Hepatocyte (in vitro differentiated cells): ENCODE measurements around the gene CFAP298. TPM values are rescaled to one million over a fixed set of nuclear protein-coding genes. Genes with fewer than 3 reads are reported as not detected.
A peak's percentile ranks its signal among the peaks of the same experiment; 100 is the strongest.

ENCODE experiments used
- DNase-seq: peaks from one replicate; pipeline ENCODE4 v3.0.0-alpha.2; 2016; ENCODE audit warnings: low spot score
- H2AFZ ChIP-seq: fragments of 200-600 bp; sonication (generic); 2 replicates; pipeline ENCODE4 v1.6.0; 2016; ENCODE audit warnings: antibody characterized with exemption, mild to moderate bottlenecking
- H3K27ac ChIP-seq: fragments of 200-600 bp; sonication (generic); 2 replicates; pipeline ENCODE4 v1.5.1; 2016; ENCODE audit warnings: mild to moderate bottlenecking
- H3K27me3 ChIP-seq: fragments of 200-600 bp; sonication (generic); 2 replicates; pipeline ENCODE4 v1.6.1; 2016
- H3K36me3 ChIP-seq: fragments of 200-600 bp; sonication (generic); replicated peaks from 2 replicates; pipeline ENCODE4 v1.5.1; 2016; ENCODE audit warnings: low read depth; ENCODE audit not compliant: insufficient read depth
- H3K4me1 ChIP-seq: fragments of 200-600 bp; sonication (generic); 2 replicates; pipeline ENCODE4 v1.5.1; 2016; ENCODE audit warnings: mild to moderate bottlenecking, moderate library complexity; ENCODE audit not compliant: insufficient read depth
- H3K4me2 ChIP-seq: fragments of 200-600 bp; sonication (generic); 2 replicates; pipeline ENCODE4 v1.6.0; 2016
- H3K4me3 ChIP-seq: fragments of 200-600 bp; sonication (generic); 2 replicates; pipeline ENCODE4 v1.5.1; 2016; ENCODE audit warnings: mild to moderate bottlenecking
- H3K79me2 ChIP-seq: fragments of 200-600 bp; sonication (generic); 2 replicates; pipeline ENCODE4 v1.6.0; 2017; ENCODE audit warnings: mild to moderate bottlenecking
- H3K9me2 ChIP-seq: fragments of 200-600 bp; sonication (generic); replicated peaks from 2 replicates; pipeline ENCODE4 v1.6.0; 2017; ENCODE audit warnings: mild to moderate bottlenecking; ENCODE audit not compliant: insufficient read depth
- H3K9me3 ChIP-seq: fragments of 200-600 bp; sonication (generic); 2 replicates; pipeline ENCODE4 v1.5.1; 2016; ENCODE audit warnings: low read depth, mild to moderate bottlenecking
- H4K20me1 ChIP-seq: fragments of 200-600 bp; sonication (generic); 2 replicates; pipeline ENCODE4 v1.6.0; 2016; ENCODE audit warnings: mild to moderate bottlenecking; ENCODE audit not compliant: insufficient read depth, poor library complexity, severe bottlenecking
- CTCF ChIP-seq: fragments of 200-600 bp; sonication (generic); IDR thresholded peaks from 2 replicates; pipeline ENCODE4 v1.5.1; 2016; ENCODE audit warnings: antibody characterized with exemption, mild to moderate bottlenecking; ENCODE audit not compliant: poor library complexity
- EZH2 ChIP-seq: fragments of 200-600 bp; sonication (generic); IDR thresholded peaks from 2 replicates; pipeline ENCODE4 v1.6.1; 2016; ENCODE audit warnings: antibody characterized with exemption, mild to moderate bottlenecking, borderline replicate concordance
- EZH2phosphoT487 ChIP-seq: fragments of 200-600 bp; sonication (generic); IDR thresholded peaks from one replicate; pipeline ENCODE4 v1.6.1; 2018; ENCODE audit warnings: antibody characterized with exemption, mild to moderate bottlenecking, low read depth, moderate library complexity; ENCODE audit not compliant: unreplicated experiment, severe bottlenecking
- WGBS: methylation state at CpG from one replicate; pipeline ENCODE4 v1.1.6; 2016; ENCODE audit warnings: low lambda C conversion rate; ENCODE audit errors: missing lambda C conversion rate; 5-methylcytosine and 5-hydroxymethylcytosine counted together
- polyA plus RNA-seq: library from polyadenylated mRNA; unstranded; fragments of >200 nt; fragmentation: Nextera tagmentation; extraction: Ambion mirVana; gene quantifications from 2 replicates; pipeline ENCODE4 v1.2.1, GENCODE V29; 2016
- total RNA-seq: library from RNA; depleted of rRNA; stranded (reverse); fragments of >200 nt; gene quantifications from 2 replicates; pipeline ENCODE4 v1.2.3, GENCODE V29; 2014

Gene CFAP298
- total and polyA plus RNA-seq, 2 experiments from 2014 or later: 32.6 to 61.8 TPM

DNA sequence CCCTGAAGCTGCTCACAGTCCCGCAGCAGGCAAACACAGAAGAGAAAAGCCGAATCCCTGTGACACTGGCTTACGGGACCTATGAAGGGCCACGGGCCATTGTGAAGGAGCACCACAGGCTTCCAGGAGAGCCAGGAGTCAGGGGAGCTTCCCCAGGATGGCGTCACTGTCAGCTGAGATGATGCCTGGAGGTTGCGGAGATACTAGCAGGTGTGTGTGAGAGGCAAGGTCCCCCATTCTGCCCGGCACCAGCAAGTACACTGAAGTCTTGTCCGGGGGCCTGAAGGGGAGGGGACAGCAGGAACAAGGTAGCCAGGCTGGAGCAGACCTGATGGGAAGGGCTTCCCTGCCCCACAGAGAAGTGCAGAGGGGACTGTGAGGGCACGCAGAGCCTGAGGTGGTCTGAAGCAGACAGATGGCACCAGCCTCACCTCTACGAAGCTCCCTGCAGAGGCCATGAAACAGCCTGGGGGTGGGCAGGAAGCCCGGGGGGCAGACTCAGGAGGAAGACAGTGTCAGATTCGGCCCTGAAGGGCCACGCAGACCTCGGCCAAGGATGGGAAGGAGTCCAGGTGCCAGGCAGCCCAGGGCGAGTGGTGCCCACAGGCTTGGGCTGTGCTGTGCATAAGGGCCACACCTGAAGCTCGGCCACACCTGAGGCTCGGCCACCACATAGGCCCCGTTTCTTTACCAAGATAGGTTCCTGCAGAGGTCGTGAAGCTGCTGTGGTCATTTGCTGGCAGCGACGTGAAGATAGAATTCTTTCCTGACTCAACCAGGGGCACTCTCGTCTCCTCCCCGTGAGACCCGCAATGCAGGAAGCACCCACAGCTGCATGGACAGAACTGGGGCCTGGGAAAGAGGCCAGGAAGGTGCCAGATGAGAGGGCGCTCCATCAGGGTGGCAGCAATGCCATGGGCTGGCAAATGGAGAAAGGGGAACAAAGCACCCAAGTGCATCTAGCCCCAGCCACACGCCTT is 36.9 kb downstream of the CFAP298 start:
- no peaks in the 10 kb centered on the region for H3K9me2 ChIP-seq
- DNase-seq: no peak
- no peak overlapping the region for H3K4me3 ChIP-seq
- H3K4me2 ChIP-seq: no peak overlapping the region
- 94% methylated on average over 26 of the region's 26 CpGs for WGBS
- H3K4me1 ChIP-seq: no peaks in the 10 kb centered on the region
- H3K79me2 ChIP-seq: no peaks in the 10 kb centered on the region
- H3K27me3 ChIP-seq: peaks cover 4% of the 10 kb centered on the region
- no peak overlapping the region for H2AFZ ChIP-seq
- no peaks in the 10 kb centered on the region for H3K36me3 ChIP-seq
- no peaks in the 10 kb centered on the region for H4K20me1 ChIP-seq
- no peak for TF ChIP-seq EZH2
- no peak for TF ChIP-seq EZH2phosphoT487
- no peak for TF ChIP-seq CTCF
- H3K9me3 ChIP-seq: no peaks in the 10 kb centered on the region
- no peak overlapping the region for H3K27ac ChIP-seq

- peak overlapping the region; percentile 16 for H3K4me2 ChIP-seq
- no peaks in the 10 kb centered on the region for H3K36me3 ChIP-seq
- WGBS: 63% methylated on average over 25 of the region's 25 CpGs
- no peak for DNase-seq
- no peaks in the 10 kb centered on the region for H4K20me1 ChIP-seq
- H3K4me1 ChIP-seq: no peaks in the 10 kb centered on the region
- H3K27me3 ChIP-seq: peaks cover 4% of the 10 kb centered on the region
- TF ChIP-seq CTCF: no peak
- no peak for TF ChIP-seq EZH2phosphoT487
- TF ChIP-seq EZH2: no peak
- H2AFZ ChIP-seq: no peak overlapping the region
- no peaks in the 10 kb centered on the region for H3K9me2 ChIP-seq
- H3K79me2 ChIP-seq: no peaks in the 10 kb centered on the region
- H3K9me3 ChIP-seq: no peaks in the 10 kb centered on the region
- no peak overlapping the region for H3K4me3 ChIP-seq
- no peak overlapping the region for H3K27ac ChIP-seq
Observed at GRCh38 chr21:32572574-32573420, 39.4 kb downstream of the CFAP298 start.

- no peak overlapping the region for H3K4me2 ChIP-seq
- H3K36me3 ChIP-seq: no peaks in the 10 kb centered on the region
- no peaks in the 10 kb centered on the region for H4K20me1 ChIP-seq
- H3K27ac ChIP-seq: no peak overlapping the region
- H3K9me3 ChIP-seq: no peaks in the 10 kb centered on the region
- 95% methylated on average over 3 of the region's 3 CpGs for WGBS
- H3K4me1 ChIP-seq: no peaks in the 10 kb centered on the region
- no peak for DNase-seq
- no peaks in the 10 kb centered on the region for H3K79me2 ChIP-seq
- peaks cover 4% of the 10 kb centered on the region for H3K27me3 ChIP-seq
- TF ChIP-seq CTCF (no peak), EZH2phosphoT487 (no peak), EZH2 (no peak)
- H2AFZ ChIP-seq: no peak overlapping the region
- no peaks in the 10 kb centered on the region for H3K9me2 ChIP-seq
- no peak overlapping the region for H3K4me3 ChIP-seq
Observed at GRCh38 chr21:32570456-32570855, 41.7 kb downstream of the CFAP298 start.
